Measurements from ENCODE around the gene CDH4.

The CDH4 gene

DNA sequence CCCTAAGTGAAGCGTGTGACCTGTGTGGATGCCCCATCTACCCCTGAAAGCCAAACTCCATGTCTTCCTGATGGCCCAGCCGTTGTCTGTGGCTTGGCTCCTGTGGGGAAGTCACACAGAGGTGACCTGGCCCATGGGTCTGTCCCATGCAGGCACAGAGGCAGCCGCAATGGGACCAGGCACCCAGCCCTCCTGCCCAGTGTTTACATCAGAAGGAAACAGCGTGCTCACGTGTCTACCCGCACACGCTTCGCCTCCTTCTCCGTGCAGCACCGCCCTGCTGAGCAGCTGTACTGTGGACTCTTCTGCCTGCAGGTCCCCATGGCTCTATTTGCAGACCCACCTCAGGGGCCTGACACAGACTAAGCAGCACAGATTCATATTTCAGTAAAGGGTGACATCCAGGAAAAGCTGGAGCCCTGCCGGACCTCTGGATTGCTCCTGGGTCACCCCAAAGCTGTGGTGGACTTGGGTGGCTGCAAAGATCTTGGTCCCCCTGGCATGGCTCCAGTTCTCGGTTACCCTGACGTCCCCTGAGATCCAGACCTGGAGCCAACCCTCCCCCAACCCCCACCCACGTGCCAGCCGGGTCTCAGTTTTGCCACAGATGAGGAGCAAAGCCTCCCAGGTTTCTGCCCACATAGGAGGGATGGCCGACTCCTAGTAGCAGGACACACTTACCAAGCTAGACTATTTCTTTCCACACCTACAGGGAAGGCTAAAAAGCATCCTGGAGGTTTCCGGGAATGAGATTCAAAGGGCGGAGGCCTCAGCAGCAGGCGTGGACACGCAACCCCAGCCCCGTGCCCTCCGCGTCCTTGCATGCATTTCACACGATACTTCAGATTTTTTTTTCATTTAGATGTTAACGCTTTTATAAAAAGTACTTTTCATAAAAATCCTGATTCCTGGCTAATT is 120.3 kb downstream of the CDH4 start:
- Histone ChIP-seq H3K4me3 (ENCODE audit: low read depth in 1 of 5, low read length in 5 of 5) (no peak overlapping the region), H3K36me3 (ENCODE audit: control insufficient read depth in 5 of 5, insufficient read depth in 5 of 5, low read length in 5 of 5) (no peaks in the 10 kb centered on the region), H3K27me3 (ENCODE audit: control insufficient read depth in 5 of 5, insufficient read depth in 4 of 5, low read length in 5 of 5) (peaks cover 0 to 17% (median 7%) of the 10 kb centered on the region in 5 donors), H3K9me3 (ENCODE audit: control insufficient read depth in 5 of 5, low read length in 5 of 5) (peaks cover 0 to 12% (median 0%) of the 10 kb centered on the region in 5 donors), H3K4me1 (ENCODE audit: control insufficient read depth in 5 of 5, insufficient read depth in 5 of 5, low read length in 5 of 5) (no peaks in the 10 kb centered on the region), H3K27ac (ENCODE audit: low read depth, low read length) (no peak overlapping the region), H3K9ac (ENCODE audit: low read length in 5 of 5) (no peak overlapping the region)

DNA sequence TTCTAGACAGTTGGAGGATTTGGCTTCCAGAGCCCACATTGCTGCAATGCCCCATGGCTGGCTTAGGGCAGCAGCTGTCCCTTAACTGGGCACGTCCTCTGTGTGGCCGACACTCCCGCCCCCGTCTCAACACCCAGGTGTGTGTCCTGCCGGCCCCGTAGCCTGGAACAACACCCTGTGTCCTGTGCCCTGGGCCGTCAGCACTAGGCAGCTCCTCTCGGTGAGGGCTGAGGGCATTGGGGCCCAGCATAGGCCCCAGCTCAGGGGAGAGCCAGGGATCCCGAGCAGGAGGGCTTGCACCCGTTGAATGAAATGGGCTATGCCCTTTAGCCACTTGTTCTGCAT is 121.0 kb downstream of the CDH4 start:
- peaks cover 0 to 17% (median 7%) of the 10 kb centered on the region in 5 donors for H3K27me3 ChIP-seq (ENCODE audit: control insufficient read depth in 5 of 5, insufficient read depth in 4 of 5, low read length in 5 of 5)
- peaks cover 0 to 12% (median 0%) of the 10 kb centered on the region in 5 donors for H3K9me3 ChIP-seq (ENCODE audit: control insufficient read depth in 5 of 5, low read length in 5 of 5)
- H3K36me3 ChIP-seq (ENCODE audit: control insufficient read depth in 5 of 5, insufficient read depth in 5 of 5, low read length in 5 of 5) = no peaks in the 10 kb centered on the region
- H3K9ac ChIP-seq (ENCODE audit: low read length in 5 of 5) = no peak overlapping the region
- no peak overlapping the region for H3K27ac ChIP-seq (ENCODE audit: low read depth, low read length)
- no peaks in the 10 kb centered on the region for H3K4me1 ChIP-seq (ENCODE audit: control insufficient read depth in 5 of 5, insufficient read depth in 5 of 5, low read length in 5 of 5)
- H3K4me3 ChIP-seq (ENCODE audit: low read depth in 1 of 5, low read length in 5 of 5) = no peak overlapping the region

DNA sequence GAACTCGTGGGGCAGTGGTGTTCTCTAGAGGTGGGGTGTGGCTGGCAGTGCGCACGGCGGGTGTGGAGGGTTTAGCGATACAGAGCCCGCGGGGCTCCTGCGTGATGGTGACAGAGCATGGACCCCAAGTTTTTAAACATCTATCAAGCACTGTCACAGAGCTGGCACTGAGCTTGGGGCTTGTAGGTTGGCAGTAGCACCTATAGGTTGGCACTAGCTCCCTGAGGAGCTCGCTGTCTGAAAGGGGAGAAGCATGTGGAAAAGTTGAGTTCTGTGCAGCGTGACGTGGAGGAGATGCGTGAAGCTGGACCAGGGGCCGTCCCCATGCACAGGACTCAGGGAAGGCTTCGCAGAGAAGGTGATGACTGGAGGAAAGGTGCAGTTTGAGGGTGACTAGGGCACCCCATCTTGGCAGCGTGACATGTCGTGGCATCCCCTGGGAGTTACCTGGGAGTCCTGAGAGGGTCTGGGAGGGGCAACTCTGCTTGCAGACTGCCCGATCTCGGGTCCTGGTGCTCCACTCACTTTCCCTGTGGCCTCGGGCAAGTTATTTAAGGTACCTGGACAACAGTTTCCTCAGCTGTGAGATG is 122.0 kb downstream of the CDH4 start:
- H3K27me3 ChIP-seq (ENCODE audit: control insufficient read depth in 5 of 5, insufficient read depth in 4 of 5, low read length in 5 of 5) = peaks cover 0 to 20% (median 7%) of the 10 kb centered on the region in 5 donors
- H3K4me1 ChIP-seq (ENCODE audit: control insufficient read depth in 5 of 5, insufficient read depth in 5 of 5, low read length in 5 of 5) = no peaks in the 10 kb centered on the region
- peaks cover 0 to 12% (median 0%) of the 10 kb centered on the region in 5 donors for H3K9me3 ChIP-seq (ENCODE audit: control insufficient read depth in 5 of 5, low read length in 5 of 5)
- no peak overlapping the region for H3K27ac ChIP-seq (ENCODE audit: low read depth, low read length)
- no peak overlapping the region for H3K4me3 ChIP-seq (ENCODE audit: low read depth in 1 of 5, low read length in 5 of 5)
- H3K9ac ChIP-seq (ENCODE audit: low read length in 5 of 5) = no peak overlapping the region
- no peaks in the 10 kb centered on the region for H3K36me3 ChIP-seq (ENCODE audit: control insufficient read depth in 5 of 5, insufficient read depth in 5 of 5, low read length in 5 of 5)

DNA sequence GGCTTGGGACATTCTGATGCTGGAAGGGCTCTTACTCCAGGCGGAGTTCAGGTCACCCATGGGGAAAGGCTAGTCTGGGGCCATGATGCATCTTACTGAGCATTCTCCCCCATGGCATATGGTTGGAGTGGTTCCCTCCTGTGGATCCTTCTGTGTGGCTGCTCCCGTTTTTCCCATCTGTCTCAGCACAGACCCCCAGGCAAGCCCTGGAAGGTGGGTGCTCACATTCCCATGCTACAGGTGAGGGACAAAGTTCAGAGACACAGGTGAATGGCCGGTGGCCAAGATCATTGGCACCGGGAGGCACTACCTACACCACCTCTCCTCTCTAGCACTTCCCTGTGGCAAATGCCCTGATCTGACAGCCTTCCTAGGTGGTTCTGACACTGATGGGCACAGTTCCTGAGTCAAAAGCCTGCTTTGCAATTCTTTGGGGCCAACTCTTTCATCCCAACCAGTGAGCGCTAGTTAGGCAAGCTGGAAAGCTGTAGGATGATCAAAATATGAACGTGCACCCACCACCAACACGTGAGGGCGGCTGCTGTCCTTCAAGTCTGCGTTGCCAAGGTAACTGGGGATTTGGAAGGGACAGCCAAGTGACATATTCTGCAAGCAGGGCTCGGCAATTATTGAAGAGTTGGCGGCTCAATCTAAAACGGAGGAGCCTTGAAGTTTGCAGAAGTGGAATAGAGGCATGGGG is 124.6 kb downstream of the CDH4 start:
- Histone ChIP-seq H3K4me3 (ENCODE audit: low read depth in 1 of 5, low read length in 5 of 5) (no peak overlapping the region), H3K9ac (ENCODE audit: low read length in 5 of 5) (no peak overlapping the region), H3K4me1 (ENCODE audit: control insufficient read depth in 5 of 5, insufficient read depth in 5 of 5, low read length in 5 of 5) (no peaks in the 10 kb centered on the region), H3K36me3 (ENCODE audit: control insufficient read depth in 5 of 5, insufficient read depth in 5 of 5, low read length in 5 of 5) (no peaks in the 10 kb centered on the region), H3K9me3 (ENCODE audit: control insufficient read depth in 5 of 5, low read length in 5 of 5) (peaks cover 0 to 13% (median 0%) of the 10 kb centered on the region in 5 donors), H3K27ac (ENCODE audit: low read depth, low read length) (no peak overlapping the region), H3K27me3 (ENCODE audit: control insufficient read depth in 5 of 5, insufficient read depth in 4 of 5, low read length in 5 of 5) (peaks cover 0 to 9% (median 4%) of the 10 kb centered on the region in 5 donors)

DNA sequence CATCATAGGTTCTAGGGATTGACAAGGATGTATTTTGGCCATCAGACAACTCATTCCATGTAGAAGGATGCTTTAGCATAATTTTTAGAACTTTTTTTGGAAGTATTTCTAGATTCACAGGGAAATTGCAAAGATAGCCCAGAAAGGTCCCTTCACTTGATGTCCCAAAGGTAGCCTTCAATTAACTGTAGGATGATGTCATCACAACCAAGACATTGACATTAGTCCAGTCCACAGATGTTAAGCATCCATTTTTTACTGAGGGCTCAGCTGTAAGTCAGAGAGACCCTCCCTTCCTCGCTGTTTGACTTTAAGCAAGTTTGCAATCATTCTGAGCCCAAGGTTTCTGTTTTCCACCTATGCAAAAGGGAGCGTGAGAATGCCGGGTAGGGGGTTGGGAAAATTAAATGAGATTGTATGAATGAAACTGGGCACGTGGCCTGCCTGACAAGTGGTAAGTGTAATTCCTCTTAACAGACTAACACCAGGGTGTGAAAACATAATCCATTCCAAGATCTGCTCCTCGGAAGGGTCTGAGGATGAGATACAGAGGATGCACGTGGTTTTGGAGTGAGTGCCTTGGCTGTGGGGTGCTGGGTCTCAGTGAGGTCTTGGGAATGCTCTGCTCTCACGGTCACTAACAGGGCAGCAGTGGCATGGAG is 126.8 kb downstream of the CDH4 start:
- H3K9ac ChIP-seq (ENCODE audit: low read length in 5 of 5) = no peak overlapping the region
- no peaks in the 10 kb centered on the region for H3K4me1 ChIP-seq (ENCODE audit: control insufficient read depth in 5 of 5, insufficient read depth in 5 of 5, low read length in 5 of 5)
- no peak overlapping the region for H3K4me3 ChIP-seq (ENCODE audit: low read depth in 1 of 5, low read length in 5 of 5)
- no peak overlapping the region for H3K27ac ChIP-seq (ENCODE audit: low read depth, low read length)
- H3K9me3 ChIP-seq (ENCODE audit: control insufficient read depth in 5 of 5, low read length in 5 of 5) = peaks cover 3 to 20% (median 6%) of the 10 kb centered on the region in 5 donors
- peaks cover 0 to 8% (median 0%) of the 10 kb centered on the region in 5 donors for H3K27me3 ChIP-seq (ENCODE audit: control insufficient read depth in 5 of 5, insufficient read depth in 4 of 5, low read length in 5 of 5)
- H3K36me3 ChIP-seq (ENCODE audit: control insufficient read depth in 5 of 5, insufficient read depth in 5 of 5, low read length in 5 of 5) = no peaks in the 10 kb centered on the region

DNA sequence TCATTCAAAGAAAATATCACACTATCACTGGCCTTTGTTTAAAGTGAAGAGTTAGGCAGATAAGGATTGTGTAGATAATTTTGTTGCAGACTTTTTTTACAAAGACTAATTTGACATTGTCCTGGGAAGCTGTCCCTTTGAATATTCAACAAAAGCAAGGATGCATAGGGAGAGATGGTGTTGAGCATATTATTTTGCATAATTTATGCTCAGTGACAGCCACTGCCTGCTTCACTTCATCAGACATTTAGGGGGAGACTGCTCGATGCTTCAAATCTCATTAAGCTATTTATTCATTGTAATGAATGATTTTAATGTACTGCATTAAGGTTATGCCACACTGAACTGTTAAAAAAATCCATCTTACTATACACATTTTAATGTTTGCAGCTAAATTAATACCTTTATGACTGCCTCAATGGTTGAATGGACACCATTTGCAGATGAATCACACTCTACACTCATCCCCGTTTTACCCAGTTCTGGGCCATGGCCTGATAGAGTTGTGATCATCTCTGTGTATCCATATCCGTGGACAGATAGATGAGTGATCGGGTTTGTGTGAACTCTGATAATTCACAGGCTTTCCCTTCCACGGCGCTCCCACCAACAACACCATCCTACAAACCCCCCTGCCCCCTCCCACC is 128.0 kb downstream of the CDH4 start:
- Histone ChIP-seq H3K4me1 (ENCODE audit: control insufficient read depth in 5 of 5, insufficient read depth in 5 of 5, low read length in 5 of 5) (no peaks in the 10 kb centered on the region), H3K4me3 (ENCODE audit: low read depth in 1 of 5, low read length in 5 of 5) (no peak overlapping the region), H3K27me3 (ENCODE audit: control insufficient read depth in 5 of 5, insufficient read depth in 4 of 5, low read length in 5 of 5) (peaks cover 0 to 3% (median 0%) of the 10 kb centered on the region in 5 donors), H3K9ac (ENCODE audit: low read length in 5 of 5) (no peak overlapping the region), H3K27ac (ENCODE audit: low read depth, low read length) (no peak overlapping the region), H3K36me3 (ENCODE audit: control insufficient read depth in 5 of 5, insufficient read depth in 5 of 5, low read length in 5 of 5) (no peaks in the 10 kb centered on the region), H3K9me3 (ENCODE audit: control insufficient read depth in 5 of 5, low read length in 5 of 5) (peaks cover 3 to 20% (median 6%) of the 10 kb centered on the region in 5 donors)

DNA sequence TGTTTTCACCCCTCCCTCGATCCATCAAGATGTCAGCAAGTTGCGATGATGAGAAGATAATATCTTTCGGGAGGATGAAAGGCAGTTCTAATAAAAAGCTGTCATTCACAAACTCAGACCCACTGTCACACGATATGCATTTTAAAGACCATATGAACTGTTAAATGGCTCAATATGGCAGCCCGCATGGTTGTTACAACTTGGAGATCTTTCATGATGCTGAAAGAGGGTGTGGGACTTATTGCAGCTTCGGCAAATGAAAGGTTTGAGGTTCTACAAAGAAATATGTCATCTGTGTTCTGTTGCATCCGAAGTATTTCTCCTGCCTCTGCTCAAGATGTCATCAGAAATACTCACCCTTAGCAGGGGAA is 128.5 kb downstream of the CDH4 start:
- H3K4me1 ChIP-seq (ENCODE audit: control insufficient read depth in 5 of 5, insufficient read depth in 5 of 5, low read length in 5 of 5) = no peaks in the 10 kb centered on the region
- H3K9ac ChIP-seq (ENCODE audit: low read length in 5 of 5) = no peak overlapping the region
- no peak overlapping the region for H3K27ac ChIP-seq (ENCODE audit: low read depth, low read length)
- no peaks in the 10 kb centered on the region for H3K36me3 ChIP-seq (ENCODE audit: control insufficient read depth in 5 of 5, insufficient read depth in 5 of 5, low read length in 5 of 5)
- no peak overlapping the region for H3K4me3 ChIP-seq (ENCODE audit: low read depth in 1 of 5, low read length in 5 of 5)
- H3K27me3 ChIP-seq (ENCODE audit: control insufficient read depth in 5 of 5, insufficient read depth in 4 of 5, low read length in 5 of 5) = peaks cover 0 to 5% (median 0%) of the 10 kb centered on the region in 5 donors
- peaks cover 3 to 17% (median 6%) of the 10 kb centered on the region in 5 donors for H3K9me3 ChIP-seq (ENCODE audit: control insufficient read depth in 5 of 5, low read length in 5 of 5)

DNA sequence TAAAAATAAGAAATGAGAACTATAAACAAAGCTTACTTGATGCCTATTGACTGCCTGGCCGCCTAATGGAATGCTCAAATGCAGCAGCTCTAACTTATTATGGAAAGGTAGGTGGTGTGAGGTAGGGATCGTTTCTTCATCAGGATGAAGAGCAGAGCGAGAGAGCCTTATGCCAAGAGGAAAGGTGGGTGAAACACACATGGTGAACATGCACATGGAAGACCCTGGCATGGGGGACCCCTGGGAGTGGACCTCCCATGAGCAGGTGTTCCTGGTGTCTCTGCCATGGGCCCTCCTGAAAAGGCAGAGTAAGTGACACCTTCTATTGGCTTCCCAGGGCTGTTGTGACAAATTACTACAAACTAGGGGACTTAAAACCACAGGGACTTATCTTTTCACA is 130.1 kb downstream of the CDH4 start:
- Histone ChIP-seq H3K9ac (ENCODE audit: low read length in 5 of 5) (no peak overlapping the region), H3K27me3 (ENCODE audit: control insufficient read depth in 5 of 5, insufficient read depth in 4 of 5, low read length in 5 of 5) (peaks cover 0 to 12% (median 0%) of the 10 kb centered on the region in 5 donors), H3K9me3 (ENCODE audit: control insufficient read depth in 5 of 5, low read length in 5 of 5) (peaks cover 3 to 11% (median 6%) of the 10 kb centered on the region in 5 donors), H3K4me1 (ENCODE audit: control insufficient read depth in 5 of 5, insufficient read depth in 5 of 5, low read length in 5 of 5) (no peaks in the 10 kb centered on the region), H3K4me3 (ENCODE audit: low read depth in 1 of 5, low read length in 5 of 5) (no peak overlapping the region), H3K27ac (ENCODE audit: low read depth, low read length) (no peak overlapping the region), H3K36me3 (ENCODE audit: control insufficient read depth in 5 of 5, insufficient read depth in 5 of 5, low read length in 5 of 5) (no peaks in the 10 kb centered on the region)

DNA sequence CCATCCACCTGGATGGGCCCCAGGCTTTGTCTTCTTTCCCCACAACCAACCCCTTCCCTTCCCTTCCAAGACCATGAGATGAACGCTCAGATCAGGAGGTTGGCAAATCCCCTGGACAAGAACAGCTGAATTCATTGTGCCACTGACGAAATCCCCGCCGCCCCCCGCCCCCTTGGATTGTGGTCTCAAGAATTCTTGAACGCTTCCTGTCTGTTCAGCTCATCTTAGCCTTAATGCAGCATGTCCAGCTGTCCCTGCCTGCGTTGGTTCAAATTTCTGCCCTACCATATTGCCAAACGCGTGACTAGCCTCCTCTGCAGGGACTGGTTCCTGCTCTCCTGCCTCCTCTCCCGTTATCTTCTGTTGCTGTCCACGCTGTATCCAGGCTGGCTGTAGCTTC is 133.2 kb downstream of the CDH4 start:
- Histone ChIP-seq H3K36me3 (ENCODE audit: control insufficient read depth in 5 of 5, insufficient read depth in 5 of 5, low read length in 5 of 5) (no peaks in the 10 kb centered on the region), H3K4me3 (ENCODE audit: low read depth in 1 of 5, low read length in 5 of 5) (no peak overlapping the region), H3K4me1 (ENCODE audit: control insufficient read depth in 5 of 5, insufficient read depth in 5 of 5, low read length in 5 of 5) (no peaks in the 10 kb centered on the region), H3K27ac (ENCODE audit: low read depth, low read length) (no peak overlapping the region), H3K9me3 (ENCODE audit: control insufficient read depth in 5 of 5, low read length in 5 of 5) (peaks cover 3 to 11% (median 6%) of the 10 kb centered on the region in 5 donors), H3K9ac (ENCODE audit: low read length in 5 of 5) (no peak overlapping the region), H3K27me3 (ENCODE audit: control insufficient read depth in 5 of 5, insufficient read depth in 4 of 5, low read length in 5 of 5) (peaks cover 0 to 22% (median 7%) of the 10 kb centered on the region in 5 donors)

All from subcutaneous abdominal adipose tissue (tissue), 5 donors.